HFF-Myc (cell line): ENCODE measurements around the gene PVR.
"Not testable (repeated sequence)": the region's sequence is repeated elsewhere in the genome, so short reads cannot be mapped to it uniquely, and the experiment has no call there.

Experiments
- DNase-seq: peaks from one replicate; pipeline ENCODE4 v3.0.0-alpha.2; 2011; ENCODE audit warnings: low read depth; ENCODE audit errors: extremely low read depth
- H3K4me3 ChIP-seq: replicated peaks from 2 replicates; pipeline ENCODE4 v1.5.1; 2011; ENCODE audit warnings: low read depth, mild to moderate bottlenecking, control low read depth, low read length
- CTCF ChIP-seq: IDR thresholded peaks from 2 replicates; pipeline ENCODE4 v1.5.1; 2012; ENCODE audit warnings: mild to moderate bottlenecking, low read depth, low read length, control low read depth; ENCODE audit errors: missing control alignments

PVR gene

DNA sequence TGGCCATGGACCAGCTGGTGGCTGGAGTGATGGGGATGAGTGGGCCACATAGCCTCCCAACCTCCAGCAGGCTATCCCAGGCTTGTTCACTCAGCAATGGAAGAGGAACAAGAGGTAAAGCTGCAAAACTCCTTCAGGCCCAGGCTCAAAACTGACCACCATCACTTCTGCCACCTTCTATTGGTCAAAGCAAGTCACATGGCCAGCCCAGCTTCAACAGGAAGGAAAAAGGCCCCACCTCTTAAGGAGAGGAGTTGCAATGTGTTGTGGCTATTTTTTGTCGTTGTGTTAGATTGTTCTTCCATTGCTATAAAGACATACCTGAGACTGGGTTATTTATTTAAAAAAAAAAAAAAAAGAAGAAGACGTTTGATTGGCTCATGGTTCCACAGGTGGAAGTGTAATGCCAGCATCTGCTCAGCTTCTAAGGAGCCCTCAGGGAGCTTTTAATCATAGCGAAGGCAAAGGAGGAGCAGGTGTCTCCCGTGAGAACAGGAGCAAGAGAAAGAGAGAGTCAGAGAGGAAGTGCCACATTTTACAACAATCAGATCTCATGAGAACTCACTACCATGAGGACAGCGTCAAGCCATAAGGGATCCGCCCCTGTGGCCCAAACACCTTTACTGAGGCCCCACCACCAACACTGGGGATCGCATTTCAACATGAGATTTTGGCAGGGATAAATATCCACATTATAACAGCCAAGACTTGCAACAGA lies 24.9 kb upstream of the PVR start:
- no peak overlapping the region for H3K4me3 ChIP-seq
- TF ChIP-seq CTCF = no peak
- no peak for DNase-seq

DNA sequence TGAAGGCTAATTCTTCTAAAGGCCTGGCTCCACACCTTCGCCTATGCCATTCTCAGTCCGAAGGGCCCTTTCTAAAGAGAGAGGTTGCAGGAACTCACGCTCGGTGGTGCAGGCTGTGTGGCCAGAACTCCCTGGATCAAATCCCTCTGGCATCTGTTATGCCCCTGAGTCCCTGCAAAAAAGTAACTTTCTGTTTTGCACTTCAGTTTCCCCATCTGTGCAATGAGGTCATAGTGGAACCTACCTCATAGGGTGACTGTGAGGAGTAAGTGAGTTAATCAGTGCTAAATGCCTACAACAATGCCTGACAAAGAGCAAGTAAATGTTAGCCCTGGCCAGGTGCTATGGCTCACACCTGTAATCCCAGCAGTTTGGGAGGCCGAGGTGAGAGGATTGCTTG lies 23.0 kb upstream of the PVR start:
- DNase-seq = no peak
- H3K4me3 ChIP-seq = no peak overlapping the region
- no peak for TF ChIP-seq CTCF

- no peak for DNase-seq
- no peak overlapping the region for H3K4me3 ChIP-seq
- no peak for TF ChIP-seq CTCF
Measured at GRCh38 chr19:44621367-44621766, 22.3 kb upstream of the PVR start.

DNA sequence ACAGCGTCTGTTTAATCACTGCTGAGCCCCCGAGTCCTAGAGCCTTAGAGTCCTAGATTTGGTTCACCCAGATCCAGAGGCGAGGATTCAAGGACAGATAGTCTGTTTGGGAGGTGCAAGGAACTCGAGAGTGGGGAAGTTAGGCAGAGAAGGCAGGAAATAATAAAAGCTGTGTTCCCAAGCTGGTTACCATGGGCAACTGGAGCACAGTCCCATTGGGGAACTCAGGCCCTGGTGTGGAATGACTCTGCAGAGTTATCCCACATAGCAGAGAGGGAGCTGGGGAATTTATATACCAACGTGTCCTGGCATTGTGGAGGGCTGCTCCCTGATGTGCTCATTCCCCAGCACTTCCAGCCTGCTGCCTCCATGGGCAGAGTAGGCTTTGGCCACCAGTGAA lies 20.6 kb upstream of the PVR start:
- TF ChIP-seq CTCF = no peak
- DNase-seq = no peak
- no peak overlapping the region for H3K4me3 ChIP-seq

DNA sequence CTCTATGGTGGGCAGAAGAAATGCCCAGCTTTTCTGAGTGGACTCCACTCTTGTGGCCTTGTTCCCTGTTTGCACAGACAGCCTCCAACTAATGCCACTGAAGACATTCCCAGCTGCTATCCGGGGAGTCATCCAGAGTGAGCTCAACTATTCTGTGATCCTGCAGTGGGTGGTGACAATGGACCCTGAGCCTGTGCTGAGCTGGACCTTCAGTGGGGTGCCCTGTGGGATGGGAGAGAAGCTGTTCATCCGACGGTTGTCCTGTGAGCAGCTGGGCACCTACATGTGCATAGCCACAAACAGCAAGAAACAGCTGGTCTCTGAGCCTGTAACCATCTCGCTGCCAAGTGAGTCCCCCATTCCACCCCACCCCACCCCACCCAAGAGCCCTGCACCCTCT lies 20.1 kb upstream of the PVR start:
- no peak for TF ChIP-seq CTCF
- H3K4me3 ChIP-seq = no peak overlapping the region
- DNase-seq = no peak

DNA sequence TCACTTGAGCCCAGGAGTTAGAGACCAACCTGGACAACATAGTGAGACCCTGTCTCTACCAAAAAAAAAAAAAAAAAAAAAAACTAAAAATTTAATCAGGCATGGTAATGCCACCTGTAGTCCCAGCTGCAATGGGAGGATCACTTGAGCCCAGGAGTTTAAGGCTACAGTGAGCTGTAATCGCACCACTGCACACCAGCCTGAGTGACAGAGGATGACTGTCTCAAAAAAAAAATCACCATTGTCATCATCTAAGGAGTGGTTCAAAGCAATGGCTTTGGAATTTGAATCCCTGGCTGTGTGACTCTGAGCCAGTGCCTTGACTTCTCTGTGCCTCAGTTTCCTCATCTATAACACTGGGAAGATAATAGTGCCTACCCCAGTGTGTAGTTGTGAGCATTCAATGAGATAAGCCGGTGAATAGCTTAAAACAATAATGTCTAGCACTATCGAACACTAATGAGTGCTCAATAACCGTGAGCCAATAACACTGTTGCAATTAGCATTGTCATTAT lies 18.8 kb upstream of the PVR start:
- no peak for DNase-seq
- no peak for TF ChIP-seq CTCF
- no peak overlapping the region for H3K4me3 ChIP-seq

- not testable (repeated sequence) for DNase-seq, H3K4me3 ChIP-seq
Measured at GRCh38 chr19:44625637-44626036, 18.1 kb upstream of the PVR start.
